Mucosa of descending colon (tissue), 3 donors: ENCODE results near the gene CARMIL1. TPM values are rescaled to one million over a fixed set of nuclear protein-coding genes. Genes with fewer than 3 reads are reported as not detected.

Source experiments
- ATAC-seq: fragments of 200-7000 bp; cut with Tn5 transposase; one replicate; pipeline ENCODE4 v1.9.1; 2020; ENCODE audit warnings: mild to moderate bottlenecking, moderate library complexity
- DNase-seq, 3 donors: peaks; one replicate each; pipeline ENCODE4 v3.0.0-alpha.2; 2020
- H3K36me3 ChIP-seq: fragments of 200-600 bp; one replicate; pipeline ENCODE4 v1.8.0; 2021; ENCODE audit warnings: low read depth, mild to moderate bottlenecking
- H3K4me1 ChIP-seq: fragments of 200-600 bp; one replicate; pipeline ENCODE4 v1.8.0; 2021; ENCODE audit warnings: low read depth, mild to moderate bottlenecking
- H3K4me3 ChIP-seq: fragments of 200-600 bp; one replicate; pipeline ENCODE4 v1.8.0; 2021; ENCODE audit warnings: mild to moderate bottlenecking
- H3K9me3 ChIP-seq: fragments of 200-600 bp; one replicate; pipeline ENCODE4 v1.8.0; 2021; ENCODE audit warnings: mild to moderate bottlenecking
- intact Hi-C, 2 donors: fragments of 100-400 bp; cut with DNase I in 1 of 2; cut with micrococcal nuclease in 1 of 2; formaldehyde crosslinking; loops; one replicate each; pipeline versions ENCODE4 v1.11.0 to v1.11.1; 2022; cut with DNase I, micrococcal nuclease
- long read RNA-seq, 2 donors: library from polyadenylated mRNA; unstranded; transcript quantifications; one replicate each; pipeline ENCODE4 v2.0.0, GENCODE V29; 2019 to 2021
- total RNA-seq, 3 donors: library from RNA; stranded (reverse); fragmentation: NEBNext Ultra II Directional in 2 of 3; extraction: Animal tissue kit (Norgen Biotek cat#: 25700) in 2 of 3; gene quantifications; one replicate each; pipeline versions ENCODE4 v1.2.1 to v1.2.4, GENCODE V29; 2021 to 2023
- TF ChIP-seq, protein P1 (sequence below): fragments of 200-600 bp; IDR thresholded peaks from one replicate; pipeline ENCODE4 v1.8.0; 2022; ENCODE audit warnings: antibody characterized with exemption, mild to moderate bottlenecking
- donor health status: DM: no; HTN: no; CAD: no; lungs with moderate emphysema.
- donor health status: DM: no; HTN: no; CAD: no.
- donor health status: DM: no; HTN: yes; CAD: no.

CARMIL1 gene
- total RNA-seq = 10 to 100 TPM; 21.8 to 61.0 (median 44.8) TPM
- long read RNA-seq, donor 1, full-length matches to known transcripts = 1 of 6 reads
- long read RNA-seq, donor 1, partial matches to known transcripts = 1 of 6 reads
- long read RNA-seq, donor 1, other reads (novel, unspliced or antisense) = 4 of 6 reads
- long read RNA-seq, donor 2, full-length matches to known transcripts = 1 of 22 reads
- long read RNA-seq, donor 2, partial matches to known transcripts = 11 of 22 reads
- long read RNA-seq, donor 2, other reads (novel, unspliced or antisense) = 10 of 22 reads

GRCh38 chr6:25278914-25279747, at the start of gene CARMIL1:
Gene CARMIL1, plus strand, starts transcription at chr6:25279374. Its CDS starts 422 bp downstream, at chr6:25279796.
- peak within 1 kb of the TSS; percentile 48 for H3K4me3 ChIP-seq
- ATAC-seq (peak; percentile 92), DNase-seq (peak; percentile 94 to 95 (median 95))
- intact Hi-C loops = loop anchor here in 1 of 2 donors (10.0 kb wide), 1 partner anchor 206 kb away; no protein-coding TSS in a partner anchor
- peaks cover 23% of the 10 kb centered on the region for H3K4me1 ChIP-seq
- no peaks in the 10 kb centered on the region for H3K9me3 ChIP-seq
- TF ChIP-seq, protein P1, sequence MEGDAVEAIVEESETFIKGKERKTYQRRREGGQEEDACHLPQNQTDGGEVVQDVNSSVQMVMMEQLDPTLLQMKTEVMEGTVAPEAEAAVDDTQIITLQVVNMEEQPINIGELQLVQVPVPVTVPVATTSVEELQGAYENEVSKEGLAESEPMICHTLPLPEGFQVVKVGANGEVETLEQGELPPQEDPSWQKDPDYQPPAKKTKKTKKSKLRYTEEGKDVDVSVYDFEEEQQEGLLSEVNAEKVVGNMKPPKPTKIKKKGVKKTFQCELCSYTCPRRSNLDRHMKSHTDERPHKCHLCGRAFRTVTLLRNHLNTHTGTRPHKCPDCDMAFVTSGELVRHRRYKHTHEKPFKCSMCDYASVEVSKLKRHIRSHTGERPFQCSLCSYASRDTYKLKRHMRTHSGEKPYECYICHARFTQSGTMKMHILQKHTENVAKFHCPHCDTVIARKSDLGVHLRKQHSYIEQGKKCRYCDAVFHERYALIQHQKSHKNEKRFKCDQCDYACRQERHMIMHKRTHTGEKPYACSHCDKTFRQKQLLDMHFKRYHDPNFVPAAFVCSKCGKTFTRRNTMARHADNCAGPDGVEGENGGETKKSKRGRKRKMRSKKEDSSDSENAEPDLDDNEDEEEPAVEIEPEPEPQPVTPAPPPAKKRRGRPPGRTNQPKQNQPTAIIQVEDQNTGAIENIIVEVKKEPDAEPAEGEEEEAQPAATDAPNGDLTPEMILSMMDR = peak; percentile 11
- H3K36me3 ChIP-seq = no peaks in the 10 kb centered on the region

GRCh38 chr6:25229671-25230321, 49.4 kb upstream of the CARMIL1 start:
- TF ChIP-seq, protein P1 = no peak
- Histone ChIP-seq H3K4me1 (no peaks in the 10 kb centered on the region), H3K36me3 (no peaks in the 10 kb centered on the region), H3K9me3 (no peaks in the 10 kb centered on the region), H3K4me3 (no peak overlapping the region)
- DNase-seq = no peak
- no peak for ATAC-seq
- intact Hi-C loops = no loop called here

- TF ChIP-seq, protein P1 = no peak
- H3K9me3 ChIP-seq = no peaks in the 10 kb centered on the region
- ATAC-seq (no peak), DNase-seq (no peak)
- H3K4me1 ChIP-seq = no peaks in the 10 kb centered on the region
- H3K4me3 ChIP-seq = no peak overlapping the region
- intact Hi-C loops = no loop called here
- no peaks in the 10 kb centered on the region for H3K36me3 ChIP-seq
Observed at GRCh38 chr6:25232479-25232878, 46.7 kb upstream of the CARMIL1 start.

DNA sequence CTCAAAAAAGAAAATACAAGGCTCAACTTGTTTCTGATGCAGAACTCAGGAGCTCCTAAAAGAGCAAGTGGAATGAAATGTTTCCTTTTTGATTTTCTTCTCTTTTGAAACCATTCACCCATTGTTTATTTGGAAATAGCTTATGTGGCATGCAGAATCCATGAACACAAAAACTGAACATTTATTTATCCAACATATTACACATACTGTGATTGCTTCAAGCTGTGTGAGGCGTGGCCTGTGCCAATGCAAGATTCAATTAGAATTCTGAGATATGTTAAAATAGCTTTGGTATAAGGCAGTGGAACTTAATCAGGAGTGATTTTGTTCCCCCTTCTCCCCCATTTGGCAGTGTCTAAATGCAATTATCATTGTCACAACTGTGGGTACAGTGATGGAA, 45.9 kb upstream of the CARMIL1 start:
- no peak for ATAC-seq
- no peak for DNase-seq
- no peaks in the 10 kb centered on the region for H3K9me3 ChIP-seq
- no peak overlapping the region for H3K4me3 ChIP-seq
- TF ChIP-seq, protein P1 = no peak
- intact Hi-C loops = no loop called here
- H3K36me3 ChIP-seq = no peaks in the 10 kb centered on the region
- no peaks in the 10 kb centered on the region for H3K4me1 ChIP-seq

GRCh38 chr6:25237579-25237978, 41.6 kb upstream of the CARMIL1 start:
- Histone ChIP-seq H3K4me1 (no peaks in the 10 kb centered on the region), H3K9me3 (no peaks in the 10 kb centered on the region), H3K36me3 (no peaks in the 10 kb centered on the region), H3K4me3 (no peak overlapping the region)
- intact Hi-C loops = no loop called here
- DNase-seq (no peak), ATAC-seq (no peak)
- TF ChIP-seq, protein P1 = no peak
